ENCODE measurements around the gene GJD3.

- TF ChIP-seq CTCF (conservative IDR thresholded peaks at IDR 0.05) (no peak), ZFX (IDR thresholded peaks at IDR 0.05) (no peak)
Observed at GRCh38 chr17:40411821-40412220, 47.3 kb upstream of the GJD3 start.
